SK-N-MC (cell line): Measurements from ENCODE around the gene DCP1A.

Source experiments
- EZH2 ChIP-seq: fragments of 200-600 bp; sonication (generic); IDR thresholded peaks from one replicate; pipeline ENCODE4 v1.6.1; 2017; ENCODE audit warnings: antibody characterized with exemption
- POLR2AphosphoS5 ChIP-seq: IDR thresholded peaks from 2 replicates; pipeline ENCODE4 v1.6.1; 2012; ENCODE audit warnings: mild to moderate bottlenecking, low read depth, low read length, borderline replicate concordance

DNA sequence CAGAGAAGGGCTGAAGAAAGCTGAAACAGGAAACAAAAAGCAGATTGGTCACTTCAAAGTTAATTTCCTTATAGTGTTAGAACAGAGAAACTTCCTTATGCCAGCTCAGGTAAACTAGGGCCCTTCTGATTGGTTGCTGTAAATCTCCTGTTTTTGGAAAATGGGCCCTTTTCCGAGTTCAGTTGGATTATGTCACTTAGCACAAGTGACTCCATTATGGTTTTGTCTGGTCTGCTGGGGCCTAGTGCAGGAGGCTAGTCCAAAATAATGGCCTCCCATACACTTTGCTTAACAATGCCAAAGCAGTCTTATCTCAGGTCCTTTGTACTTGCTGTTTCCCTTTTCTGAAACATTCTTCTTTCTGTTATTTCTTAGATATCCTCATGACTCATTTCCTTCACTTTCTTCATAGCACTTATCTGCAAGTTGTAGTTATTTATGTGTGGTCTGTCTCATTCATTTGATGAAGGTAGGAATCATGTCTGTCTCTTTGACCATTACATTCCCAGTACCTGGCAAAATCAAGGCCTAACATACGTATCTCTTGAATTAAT is 7.7 kb upstream of the DCP1A start:
- TF ChIP-seq EZH2 = no peak
- TF ChIP-seq POLR2AphosphoS5 = no peak
